GM08714 (cell line): ENCODE measurements around the gene ASXL1.

Experiments
- H3K4me3 ChIP-seq: fragments of 200-500 bp; sonication (Bioruptor generic); 2 replicates; pipeline ENCODE4 v1.5.1; 2014; ENCODE audit warnings: mild to moderate bottlenecking, low read length, inconsistent platforms
- ZNF274 ChIP-seq: IDR thresholded peaks from 2 replicates; pipeline ENCODE4 v1.6.1; 2012; ENCODE audit warnings: mild to moderate bottlenecking, low read depth, low read length

ASXL1 gene

GRCh38 chr20:32350421-32350820 is 7.7 kb upstream of the ASXL1 start:
- H3K4me3 ChIP-seq: no peak overlapping the region
- no peak for TF ChIP-seq ZNF274

- no peak for TF ChIP-seq ZNF274
- H3K4me3 ChIP-seq: no peak overlapping the region
Measured at GRCh38 chr20:32352121-32352720, 5.9 kb upstream of the ASXL1 start.

DNA sequence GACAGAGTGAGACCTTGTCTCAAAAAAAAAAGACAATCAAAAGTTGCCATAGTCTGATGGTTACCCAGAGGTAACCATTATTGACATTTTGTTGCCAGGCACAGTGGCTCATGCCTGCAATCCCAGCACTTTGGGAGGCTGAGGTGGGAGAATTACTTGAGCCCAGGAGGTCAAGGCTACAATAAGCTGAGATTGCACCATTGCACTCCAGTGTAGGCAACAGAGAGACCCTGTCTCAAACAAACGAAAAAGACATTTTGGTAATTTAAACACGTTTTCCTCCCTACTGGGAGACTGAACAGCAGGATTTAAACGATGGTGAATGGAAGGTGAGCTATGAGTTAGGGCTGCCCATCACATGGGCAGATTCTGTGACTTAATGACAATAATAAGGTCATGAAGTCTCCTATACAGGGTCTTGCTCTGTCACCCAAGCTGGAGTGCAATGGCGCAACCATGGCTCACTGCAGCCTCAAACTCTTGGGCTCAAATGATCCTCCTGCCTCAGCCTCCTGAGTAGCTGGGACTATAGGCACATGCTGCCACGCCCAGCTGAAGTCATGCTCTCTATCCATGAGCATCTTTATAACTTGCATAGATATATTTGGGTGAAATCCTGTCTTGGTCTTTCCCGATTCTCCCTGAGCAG is 4.2 kb upstream of the ASXL1 start:
- no peak overlapping the region for H3K4me3 ChIP-seq
- TF ChIP-seq ZNF274: no peak

DNA sequence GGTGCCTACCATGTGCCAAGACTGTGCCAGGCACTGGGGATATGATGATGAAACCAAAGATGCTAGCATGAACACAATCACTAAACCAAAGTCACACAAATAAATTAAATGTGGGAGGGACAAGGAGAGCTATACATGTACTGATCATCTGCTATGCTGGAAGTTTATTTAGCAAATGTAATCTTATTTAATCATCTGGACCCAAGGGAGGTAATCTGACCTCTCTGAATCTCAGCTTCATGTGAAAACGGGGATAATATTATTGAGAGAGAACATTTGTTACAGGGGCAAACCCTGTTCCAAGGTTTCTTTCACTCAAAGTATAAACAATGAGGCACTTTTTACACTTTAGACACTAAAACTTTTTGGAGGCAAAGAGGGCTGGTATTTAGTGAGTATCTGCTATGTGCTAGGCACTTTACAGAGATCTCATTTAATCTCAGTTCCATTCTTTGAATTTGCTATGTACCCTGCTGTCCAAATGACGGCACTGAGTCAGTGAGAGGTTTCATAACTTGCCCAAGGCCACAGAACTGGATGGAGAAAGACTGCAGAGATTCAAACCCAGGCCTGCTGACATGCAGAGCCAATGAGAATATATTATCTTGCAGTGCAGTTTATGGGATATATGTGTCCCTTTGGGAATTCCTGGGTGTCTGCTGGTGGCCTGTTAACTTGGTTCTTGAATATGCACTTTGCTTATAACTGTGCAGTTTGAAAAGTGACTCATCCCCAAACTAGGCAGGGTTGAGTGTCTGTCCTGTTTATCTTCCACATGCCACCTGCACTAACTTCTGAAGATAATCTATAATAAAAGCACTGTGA is 3.3 kb upstream of the ASXL1 start:
- no peak for TF ChIP-seq ZNF274
- 0 out of 2 replicates have a peak overlapping the region, but pooled peaks have one; percentile 11 for H3K4me3 ChIP-seq

GRCh38 chr20:32355417-32355841 is 2.7 kb upstream of the ASXL1 start:
- no peak for TF ChIP-seq ZNF274
- H3K4me3 ChIP-seq: peak overlapping the region; percentile 54; the same call in 1 of the 2 replicates

GRCh38 chr20:32355907-32356621 is 2.1 kb upstream of the ASXL1 start:
- H3K4me3 ChIP-seq: peak overlapping the region; percentile 54; the same call in 1 of the 2 replicates

DNA sequence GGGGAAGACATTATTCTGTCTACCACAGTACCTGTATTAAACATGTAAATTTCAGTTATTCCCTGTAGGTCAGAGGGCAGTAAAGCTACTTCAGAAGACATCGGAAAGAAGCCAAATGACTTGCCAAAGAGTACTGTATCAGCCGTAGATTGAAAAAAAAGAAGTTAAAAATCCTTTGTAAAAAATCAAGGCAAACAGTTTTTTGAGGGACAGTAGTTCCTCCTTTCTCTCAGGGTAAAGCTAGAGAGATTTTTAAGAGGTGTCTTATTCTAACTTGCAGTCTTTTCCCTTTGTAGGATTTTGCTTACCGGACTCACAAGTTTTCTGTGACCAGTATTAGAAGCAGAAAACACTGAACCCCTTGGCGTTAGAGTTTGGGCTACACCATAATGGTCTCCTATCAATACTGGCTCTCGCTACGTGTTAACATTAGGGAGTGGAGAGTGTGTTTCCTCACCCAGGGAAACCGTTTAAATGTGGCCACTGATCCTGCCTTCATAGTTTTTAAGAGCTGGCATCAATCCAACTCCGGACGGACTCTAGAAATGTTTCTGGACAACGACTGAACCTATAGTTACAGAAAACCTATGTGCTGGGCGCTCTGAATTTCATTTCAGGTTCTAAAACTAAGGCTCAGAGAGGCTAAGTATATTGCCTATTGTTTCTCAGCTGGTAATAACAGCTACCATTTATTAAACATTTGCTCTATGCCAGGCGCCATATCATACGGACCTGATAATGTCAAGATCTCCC is 1.3 kb upstream of the ASXL1 start:
- peak overlapping the region; percentile 62 for H3K4me3 ChIP-seq
- TF ChIP-seq ZNF274: no peak

- peak overlapping the region; percentile 62 for H3K4me3 ChIP-seq
- no peak for TF ChIP-seq ZNF274
Measured at GRCh38 chr20:32357375-32357868, 709 bp upstream of the ASXL1 start.

DNA sequence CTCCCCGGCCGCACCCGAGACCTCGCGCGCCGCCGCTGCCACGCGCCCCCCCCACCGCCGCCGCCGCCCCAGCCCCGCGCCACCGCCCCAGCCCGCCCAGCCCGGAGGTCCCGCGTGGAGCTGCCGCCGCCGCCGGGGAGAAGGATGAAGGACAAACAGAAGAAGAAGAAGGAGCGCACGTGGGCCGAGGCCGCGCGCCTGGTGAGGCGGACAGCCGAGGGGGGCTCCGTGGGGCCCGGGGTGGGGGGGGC is 426 bp downstream of the ASXL1 start:
- TF ChIP-seq ZNF274: no peak
- H3K4me3 ChIP-seq: peak overlapping the region; percentile 90

DNA sequence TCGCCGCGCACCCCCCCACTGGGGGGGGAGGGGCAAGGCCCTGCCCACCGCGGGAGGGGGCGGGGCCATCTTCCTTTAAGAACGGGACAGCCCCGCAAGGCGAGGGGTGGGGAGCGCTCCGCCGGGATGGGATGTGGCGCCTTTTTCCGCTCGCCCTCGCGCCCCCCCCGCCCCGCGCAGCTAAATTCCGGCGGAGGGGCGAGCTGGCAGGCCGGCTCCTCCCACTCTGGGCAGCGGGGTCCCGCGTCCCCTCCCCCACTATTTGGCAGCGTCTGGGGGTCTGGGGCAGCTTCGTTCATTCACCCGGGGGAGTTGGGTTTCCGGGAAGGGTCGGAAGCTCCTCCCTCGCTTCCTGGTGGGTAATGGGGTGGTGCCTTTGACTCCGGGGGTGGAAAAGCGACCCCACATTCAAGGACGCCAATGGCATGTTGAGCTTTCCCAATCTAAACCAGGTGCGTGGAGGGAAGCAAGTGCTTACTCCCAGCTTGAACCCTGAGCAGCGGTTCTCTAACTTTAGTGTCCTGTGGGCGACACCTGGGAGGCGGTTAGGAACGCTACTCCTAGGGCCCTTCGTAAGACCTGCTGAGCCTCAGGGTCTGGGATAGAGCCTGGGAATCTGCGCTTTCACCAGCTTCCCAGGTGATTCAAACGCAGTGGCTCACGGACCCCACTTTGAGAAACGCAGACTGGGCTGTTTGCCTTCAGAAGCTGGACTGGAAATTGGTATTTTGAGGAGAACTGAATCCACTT is 927 bp downstream of the ASXL1 start:
- peak overlapping the region; percentile 90 for H3K4me3 ChIP-seq
- TF ChIP-seq ZNF274: no peak

GRCh38 chr20:32359633-32360332 is 1.7 kb downstream of the ASXL1 start:
- H3K4me3 ChIP-seq: peak overlapping the region; percentile 90
- no peak for TF ChIP-seq ZNF274

DNA sequence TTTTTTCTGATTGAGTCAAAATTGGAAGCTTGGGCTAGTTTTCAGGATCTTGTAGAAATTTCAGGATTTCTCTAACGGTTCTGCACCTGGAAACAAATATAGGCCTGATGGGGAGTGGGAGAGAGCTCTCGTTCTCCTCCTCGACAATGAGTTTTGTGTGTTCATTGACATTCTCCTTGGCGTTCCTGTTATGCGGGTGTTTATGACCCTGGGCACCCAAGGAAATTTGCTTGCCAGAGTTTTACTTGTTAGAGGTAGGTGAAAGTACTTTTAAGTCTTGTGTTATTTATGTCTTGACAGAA is 2.2 kb downstream of the ASXL1 start:
- no peak for TF ChIP-seq ZNF274
- peak overlapping the region; percentile 90 for H3K4me3 ChIP-seq
